Stimulated activated CD8-positive, alpha-beta memory T cell treated with anti-CD3 and anti-CD28 coated beads, Interleukin-12 subunit alpha, Interleukin-12 subunit beta, amount 100 ng/mL, for 24 hours (primary cell): ENCODE data around the gene NRXN3.

Experiments used
- DNase-seq: peaks from one replicate; pipeline ENCODE4 v3.0.0-alpha.2; 2020; ENCODE audit errors: extremely low read depth

NRXN3 gene

GRCh38 chr14:78242086-78242485 is 71.9 kb downstream of the NRXN3 start:
- no peak for DNase-seq

GRCh38 chr14:78243187-78243586 is 73.0 kb downstream of the NRXN3 start:
- DNase-seq = no peak

DNA sequence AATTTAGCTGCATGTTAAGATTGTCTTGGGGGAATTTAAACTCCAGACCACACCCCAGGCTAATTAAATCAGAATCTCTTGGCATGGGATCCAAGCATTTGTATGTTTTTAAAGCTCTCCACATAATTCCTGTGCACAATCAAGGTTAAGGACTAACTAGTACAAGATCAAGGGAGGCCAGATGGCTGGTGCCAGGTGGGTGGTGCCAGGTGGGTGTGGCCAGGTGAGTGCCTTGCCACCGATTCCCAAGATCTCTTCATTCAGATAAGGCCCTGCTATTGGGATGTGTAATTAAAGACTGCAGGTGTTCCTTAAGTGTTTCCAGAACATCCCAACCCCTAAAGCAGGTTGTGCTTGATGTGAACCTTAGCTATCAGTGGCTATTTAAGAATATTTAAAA is 75.1 kb downstream of the NRXN3 start:
- no peak for DNase-seq

DNA sequence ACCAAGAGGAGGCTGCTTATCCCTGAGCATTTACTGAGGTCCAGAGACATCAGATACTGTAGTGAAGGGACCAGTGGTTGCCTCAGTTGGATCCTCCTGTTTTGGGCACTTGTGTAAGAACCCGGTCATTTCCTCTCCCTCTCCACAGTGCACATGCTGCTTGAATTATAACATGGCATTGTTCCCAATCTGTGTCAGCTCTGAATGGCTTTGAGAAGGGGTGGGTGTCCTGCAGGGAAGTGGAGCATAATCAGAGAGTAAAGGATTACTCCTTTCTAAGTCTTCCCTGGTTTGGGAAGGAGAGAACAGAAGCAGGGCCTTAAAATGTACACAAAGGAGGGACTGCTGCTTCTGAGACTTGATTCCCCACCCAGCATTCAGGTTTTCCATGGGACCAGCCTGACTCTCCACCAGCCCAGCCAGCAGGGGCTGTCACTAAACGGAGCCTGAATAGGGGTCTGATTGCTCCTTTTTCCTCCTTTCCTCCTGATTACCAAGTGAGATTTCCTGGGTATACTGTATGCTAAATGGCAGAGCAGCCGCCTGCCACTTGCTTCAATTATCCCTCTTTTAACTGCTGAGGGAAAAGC is 78.4 kb downstream of the NRXN3 start:
- DNase-seq = no peak

GRCh38 chr14:78251308-78251707 is 81.1 kb downstream of the NRXN3 start:
- no peak for DNase-seq

DNA sequence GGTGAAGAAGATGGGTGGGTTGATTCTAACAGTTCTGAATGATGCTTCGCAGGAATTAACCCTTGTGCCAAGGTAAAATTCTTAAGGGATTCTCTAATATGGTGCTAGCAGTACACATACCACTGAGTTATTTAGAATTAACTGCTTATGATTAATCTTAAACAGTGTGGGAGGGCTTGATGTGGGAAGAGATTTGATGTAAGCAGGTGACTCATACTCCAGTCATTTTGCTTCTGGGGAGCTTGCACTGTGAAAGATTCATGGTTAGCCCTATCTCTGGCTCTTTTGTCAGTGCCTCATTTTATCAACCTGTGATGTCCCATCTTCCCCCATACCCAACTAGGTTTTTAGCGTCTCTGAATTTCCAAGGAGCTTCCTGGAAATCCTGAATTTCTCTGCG is 83.8 kb downstream of the NRXN3 start:
- no peak for DNase-seq

- DNase-seq = no peak
Measured at GRCh38 chr14:78254911-78255461, 84.8 kb downstream of the NRXN3 start.

DNA sequence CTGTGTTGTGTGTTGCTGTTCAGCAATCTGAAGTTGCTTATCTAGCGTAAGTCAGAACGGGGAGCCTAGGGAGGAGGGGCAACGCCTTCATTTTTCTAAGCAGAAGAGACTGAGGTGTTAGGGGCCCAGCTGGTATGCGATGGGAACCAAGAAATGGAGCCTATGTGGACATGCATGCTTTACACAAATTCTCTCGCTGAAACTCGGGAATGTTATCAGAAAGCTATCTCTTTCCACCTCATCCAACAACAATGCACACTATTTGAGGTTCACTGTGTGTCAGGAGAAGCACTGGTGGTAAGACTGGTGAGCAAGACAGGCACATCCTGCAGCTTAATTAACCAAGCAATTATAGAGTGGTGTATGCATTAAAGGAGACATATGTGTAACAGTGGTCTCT is 89.7 kb downstream of the NRXN3 start:
- no peak for DNase-seq

GRCh38 chr14:78278464-78279250 is 108.5 kb downstream of the NRXN3 start:
- no peak for DNase-seq

- DNase-seq = no peak
Measured at GRCh38 chr14:78282437-78282836, 112.3 kb downstream of the NRXN3 start.

DNA sequence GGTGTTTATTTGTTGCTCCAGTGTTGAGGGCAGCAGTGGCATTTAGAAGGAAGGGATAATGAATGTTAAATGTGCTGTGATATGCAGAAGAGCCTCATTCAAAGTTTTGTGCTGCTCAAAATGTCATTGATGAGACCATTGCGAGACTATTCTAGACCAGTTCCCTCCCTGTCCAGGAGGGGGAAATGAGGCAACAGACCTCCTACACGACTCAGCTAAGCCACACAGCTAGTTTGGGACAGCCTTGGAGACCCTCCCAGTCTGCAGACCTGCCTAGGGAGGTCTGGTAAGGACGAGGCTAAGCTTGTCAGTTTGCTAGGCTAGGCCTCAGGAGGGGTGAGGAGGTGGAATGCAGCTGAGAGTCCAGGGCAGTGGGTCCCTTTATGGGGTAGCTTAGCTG is 116.0 kb downstream of the NRXN3 start:
- DNase-seq = no peak

GRCh38 chr14:78292003-78292402 is 121.8 kb downstream of the NRXN3 start:
- DNase-seq = no peak

- DNase-seq = no peak
Measured at GRCh38 chr14:78297858-78298257, 127.7 kb downstream of the NRXN3 start.

DNA sequence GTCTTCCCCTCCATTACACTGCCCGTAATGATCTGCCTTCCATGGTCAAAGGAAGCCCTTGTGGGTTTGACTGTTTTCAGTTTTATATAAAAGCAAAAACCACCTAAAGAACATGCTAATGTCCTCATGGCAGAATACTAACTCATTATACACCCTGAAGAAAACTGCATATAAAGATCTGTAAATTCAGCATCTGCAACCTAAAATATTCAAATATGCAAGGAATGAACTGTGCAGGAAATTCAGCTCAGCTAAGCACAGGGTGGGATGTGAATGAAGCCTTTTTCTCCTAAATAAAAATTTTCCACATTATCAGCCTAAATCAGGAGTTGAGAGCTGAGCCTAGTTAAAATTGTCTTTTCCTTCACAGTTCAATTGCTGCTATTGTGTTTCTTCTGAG is 128.1 kb downstream of the NRXN3 start:
- DNase-seq = no peak

- DNase-seq = no peak
Measured at GRCh38 chr14:78302841-78303240, 132.7 kb downstream of the NRXN3 start.

DNA sequence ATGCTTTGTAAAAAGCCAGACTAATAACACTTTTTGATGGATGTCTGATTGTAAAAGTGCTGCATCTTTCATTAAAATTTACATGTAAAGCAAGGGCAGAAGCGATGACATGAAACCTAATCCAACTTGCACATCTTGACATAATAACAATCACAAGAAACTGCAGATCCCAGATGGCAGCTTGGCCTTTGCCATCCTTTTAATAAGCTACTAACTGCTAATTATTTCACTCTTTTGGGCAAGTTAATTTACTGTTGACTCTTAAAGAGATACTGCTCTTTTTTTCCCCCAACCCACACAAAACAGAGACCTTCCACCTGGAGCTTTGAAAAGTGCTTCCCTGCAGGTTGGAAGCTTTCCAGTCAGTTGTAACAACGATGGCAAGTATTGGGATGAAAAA is 137.5 kb downstream of the NRXN3 start:
- DNase-seq = no peak

DNA sequence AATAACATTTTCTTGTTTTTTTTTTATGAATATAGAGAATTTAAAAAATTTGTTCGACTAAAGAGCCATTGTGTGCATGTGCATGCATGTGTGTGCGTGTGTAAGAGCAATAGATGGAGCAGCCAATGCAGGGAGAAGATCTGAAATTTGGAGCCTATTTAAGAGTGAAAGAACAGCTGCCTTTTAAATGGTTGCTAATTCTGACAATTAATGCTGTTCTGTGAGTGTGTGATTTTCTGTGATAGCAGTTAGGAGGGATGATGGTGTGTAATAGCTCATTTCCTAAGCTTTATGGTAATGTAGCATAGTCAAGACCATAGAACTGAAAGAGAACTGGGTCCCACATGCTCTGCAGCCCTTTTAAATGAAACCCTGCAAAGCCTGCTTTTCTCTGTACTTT is 137.9 kb downstream of the NRXN3 start:
- DNase-seq = no peak

DNA sequence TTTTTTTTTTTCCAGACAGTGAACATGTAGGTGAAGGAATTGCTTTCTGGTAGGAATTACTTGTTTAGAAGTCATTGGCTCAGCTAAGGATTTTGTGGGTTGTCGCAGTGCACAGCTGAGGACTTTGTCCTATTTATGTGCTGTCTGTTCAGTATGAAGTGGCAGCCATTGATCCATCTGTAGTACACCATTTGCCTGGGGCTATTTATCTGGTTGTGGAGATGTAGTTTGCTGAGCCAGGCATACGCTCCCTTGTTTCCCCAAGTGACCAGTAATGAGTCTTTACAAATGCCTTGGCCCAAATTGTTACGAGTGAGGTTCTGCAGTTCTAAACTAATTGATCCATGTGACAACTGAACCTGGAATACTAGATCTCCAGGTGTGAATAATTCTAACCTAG is 140.1 kb downstream of the NRXN3 start:
- no peak for DNase-seq

DNA sequence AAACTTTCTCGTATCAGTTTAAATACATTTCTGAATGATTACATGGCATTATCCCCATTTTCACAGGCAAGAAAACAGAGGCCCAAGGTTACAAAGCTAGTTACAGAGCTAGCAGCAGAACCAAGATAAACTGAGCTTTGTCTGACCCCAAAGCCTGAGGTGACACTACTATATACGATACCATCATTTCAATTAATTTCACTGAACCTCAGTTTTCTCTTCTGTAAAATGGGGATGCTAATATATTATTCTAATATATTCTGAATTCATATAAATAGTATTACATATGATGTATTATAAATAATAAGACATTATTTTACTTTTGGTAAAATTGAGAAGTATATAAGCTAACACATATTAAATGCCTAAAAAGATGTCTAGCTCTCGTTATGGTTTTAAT is 143.3 kb downstream of the NRXN3 start:
- no peak for DNase-seq

DNA sequence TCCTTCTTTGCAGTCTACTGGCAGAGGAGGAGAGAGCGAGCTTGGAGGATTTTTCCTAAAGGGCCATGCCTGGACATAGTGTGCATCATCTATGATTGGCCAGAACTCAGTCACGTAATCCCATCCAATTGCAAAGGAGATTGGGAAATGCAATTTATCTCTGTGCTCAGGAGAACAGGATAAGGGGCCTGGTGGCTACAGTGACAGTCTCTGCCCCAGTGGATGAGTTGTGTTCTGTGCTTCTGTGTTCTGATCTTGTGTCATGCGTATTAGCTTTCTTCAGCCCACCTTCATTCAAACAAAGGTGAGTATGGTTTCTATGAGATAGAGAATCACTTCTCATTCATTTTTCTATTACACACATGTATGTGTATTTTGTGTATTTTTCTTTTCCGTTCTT is 144.3 kb downstream of the NRXN3 start:
- DNase-seq = no peak

DNA sequence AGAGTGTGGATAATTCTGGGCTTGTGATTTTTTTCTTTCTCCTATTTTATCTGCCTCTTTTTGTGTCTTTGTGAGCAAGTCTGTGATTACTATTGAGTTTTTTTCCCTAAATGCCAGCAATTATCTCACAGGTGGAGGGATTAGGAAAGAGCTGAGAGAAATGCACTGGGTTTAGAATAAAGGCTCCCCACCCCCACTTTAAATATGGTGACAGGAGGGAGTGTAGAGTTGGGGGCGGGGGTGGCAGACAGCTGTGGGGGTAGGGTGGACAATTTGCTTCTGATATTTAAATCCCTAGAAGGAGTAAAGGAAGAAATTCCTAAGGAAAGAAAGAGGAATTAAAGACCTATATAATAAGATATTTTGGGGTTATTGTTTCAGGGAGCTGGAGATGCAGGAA is 145.9 kb downstream of the NRXN3 start:
- no peak for DNase-seq

- no peak for DNase-seq
Measured at GRCh38 chr14:78316786-78317185, 146.6 kb downstream of the NRXN3 start.

DNA sequence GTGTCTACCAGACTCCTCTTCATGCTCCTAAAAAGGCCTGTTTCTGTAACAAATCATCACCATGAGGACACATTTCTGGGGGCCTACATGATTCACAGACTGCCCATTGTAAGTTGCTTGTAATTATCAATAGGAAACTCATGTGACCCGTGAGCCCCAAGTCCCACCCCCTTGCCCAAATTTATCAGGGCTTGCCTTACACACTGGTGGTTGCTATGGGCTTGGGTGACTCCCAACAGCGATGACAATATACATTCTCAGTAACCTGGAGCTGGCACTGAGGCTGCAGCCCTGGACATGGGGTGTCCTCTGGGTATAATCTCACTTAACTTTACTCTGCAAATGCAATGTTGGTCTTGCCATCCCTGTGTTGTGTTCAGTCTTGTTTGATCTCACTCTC is 149.2 kb downstream of the NRXN3 start:
- no peak for DNase-seq
